ENCODE measurements around the gene DNAH2. TPM values are rescaled to one million over a fixed set of nuclear protein-coding genes. Genes with fewer than 3 reads are reported as not detected.

DNAH2 gene
- total RNA-seq, 1 donor from 2014 or later: 0.10 TPM

GRCh38 chr17:7721612-7722011 is 4.1 kb downstream of the DNAH2 start:
- no peak for DNase-seq

GRCh38 chr17:7727886-7728285 is 10.3 kb downstream of the DNAH2 start:
- no peak for DNase-seq

GRCh38 chr17:7729816-7730215 is 12.3 kb downstream of the DNAH2 start:
- no peak for DNase-seq

GRCh38 chr17:7732981-7733539 is 15.5 kb downstream of the DNAH2 start:
- DNase-seq: no peak

- no peak for DNase-seq
These were observed 20.1 kb downstream of the DNAH2 start for GRCh38 chr17:7737601-7738000.

GRCh38 chr17:7739746-7740145 is 22.2 kb downstream of the DNAH2 start:
- DNase-seq: no peak

- DNase-seq: no peak
These were observed 23.0 kb downstream of the DNAH2 start for GRCh38 chr17:7740481-7741001.

- no peak for DNase-seq
These were observed 25.2 kb downstream of the DNAH2 start for GRCh38 chr17:7742729-7743128.

GRCh38 chr17:7744416-7744815 is 26.9 kb downstream of the DNAH2 start:
- no peak for DNase-seq

- DNase-seq: peak; percentile 9
These were observed 28.4 kb downstream of the DNAH2 start for GRCh38 chr17:7745748-7746470.

- DNase-seq: no peak
These were observed 30.1 kb downstream of the DNAH2 start for GRCh38 chr17:7747635-7748071.

GRCh38 chr17:7748076-7748775 is 30.7 kb downstream of the DNAH2 start:
- peak; percentile 46 for DNase-seq

GRCh38 chr17:7750321-7750821 is 32.8 kb downstream of the DNAH2 start:
- DNase-seq: no peak

GRCh38 chr17:7754656-7755055 is 37.1 kb downstream of the DNAH2 start:
- no peak for DNase-seq

- DNase-seq: no peak
These were observed 37.7 kb downstream of the DNAH2 start for GRCh38 chr17:7755095-7755890.

GRCh38 chr17:7756968-7757367 is 39.4 kb downstream of the DNAH2 start:
- DNase-seq: no peak

GRCh38 chr17:7763919-7764318 is 46.4 kb downstream of the DNAH2 start:
- no peak for DNase-seq

GRCh38 chr17:7767004-7767403 is 49.5 kb downstream of the DNAH2 start:
- no peak for DNase-seq

GRCh38 chr17:7767405-7768021 is 50.0 kb downstream of the DNAH2 start:
- DNase-seq: no peak

GRCh38 chr17:7769854-7770253 is 52.3 kb downstream of the DNAH2 start:
- DNase-seq: no peak

- no peak for DNase-seq
These were observed 56.5 kb downstream of the DNAH2 start for GRCh38 chr17:7774055-7774521.

- DNase-seq: no peak
These were observed 57.5 kb downstream of the DNAH2 start for GRCh38 chr17:7775051-7775450.
